HG03159 (cell line): Measurements from ENCODE around the gene PRAC1.

Experiments
- ATAC-seq: cut with Tn5 transposase; IDR thresholded peaks from one replicate; pipeline ENCODE4 v1.9.1; 2021; ENCODE audit warnings: mild to moderate bottlenecking, moderate library complexity; ENCODE audit not compliant: unreplicated experiment

PRAC1 gene

DNA sequence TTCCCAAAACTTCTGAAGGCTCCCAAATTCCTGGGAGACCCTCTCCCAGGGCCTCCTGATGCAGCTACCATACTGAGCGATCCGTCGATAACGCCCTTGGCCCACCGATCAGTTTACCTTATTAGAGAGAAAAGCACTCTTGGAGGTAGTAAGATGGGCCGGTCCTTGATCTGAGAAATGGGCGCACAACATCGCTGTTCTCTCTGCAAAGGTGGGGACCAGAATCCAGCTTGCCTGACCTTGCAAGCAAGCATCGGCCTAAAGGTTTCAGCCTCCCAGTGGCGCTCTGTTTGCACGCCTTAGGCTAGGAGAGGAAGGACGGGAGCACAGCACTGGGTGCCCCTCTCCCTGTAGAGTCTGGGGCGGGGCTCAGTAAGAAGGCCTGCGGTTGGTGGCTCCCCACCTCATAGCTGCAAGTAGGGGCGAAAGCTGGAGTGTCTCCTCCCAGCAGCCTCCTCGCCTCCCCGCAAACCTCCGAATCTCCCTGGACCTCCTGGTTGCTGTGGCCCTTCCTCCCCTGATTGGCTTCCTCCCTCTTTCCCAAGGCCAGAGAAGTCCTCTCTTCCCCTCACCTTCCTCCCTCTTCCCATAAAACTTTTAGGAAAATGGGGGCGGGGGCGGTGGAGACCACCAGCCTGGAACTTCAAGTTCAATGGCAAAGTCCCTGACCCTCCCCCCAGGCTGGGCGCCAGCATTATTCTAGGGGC, at the start of gene PRAC1:
TSS of gene PRAC1 (minus strand) at position 318 of the 707 bp plus-strand sequence. CDS start at position 192, 126 bp downstream.
- ATAC-seq: no peak

DNA sequence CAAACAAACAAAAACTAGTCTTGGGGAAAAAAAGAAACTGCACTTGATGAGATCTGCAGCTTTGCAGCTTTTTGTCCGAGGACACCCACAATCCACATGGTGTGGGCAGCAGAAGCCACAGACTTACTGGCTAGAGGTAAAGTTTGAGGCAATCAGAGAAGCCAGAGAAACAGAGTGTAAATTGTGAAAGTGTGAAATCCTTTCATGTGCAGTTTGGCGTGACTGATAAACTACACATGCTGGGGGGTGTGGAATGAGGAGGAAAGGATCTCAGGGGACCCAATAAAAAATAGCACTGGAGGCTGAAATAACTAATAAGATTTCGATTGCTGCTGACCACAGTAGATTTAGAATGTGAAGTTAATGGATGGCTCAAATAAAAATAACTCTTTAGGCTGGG, 48.6 kb upstream of the PRAC1 start:
- no peak for ATAC-seq

DNA sequence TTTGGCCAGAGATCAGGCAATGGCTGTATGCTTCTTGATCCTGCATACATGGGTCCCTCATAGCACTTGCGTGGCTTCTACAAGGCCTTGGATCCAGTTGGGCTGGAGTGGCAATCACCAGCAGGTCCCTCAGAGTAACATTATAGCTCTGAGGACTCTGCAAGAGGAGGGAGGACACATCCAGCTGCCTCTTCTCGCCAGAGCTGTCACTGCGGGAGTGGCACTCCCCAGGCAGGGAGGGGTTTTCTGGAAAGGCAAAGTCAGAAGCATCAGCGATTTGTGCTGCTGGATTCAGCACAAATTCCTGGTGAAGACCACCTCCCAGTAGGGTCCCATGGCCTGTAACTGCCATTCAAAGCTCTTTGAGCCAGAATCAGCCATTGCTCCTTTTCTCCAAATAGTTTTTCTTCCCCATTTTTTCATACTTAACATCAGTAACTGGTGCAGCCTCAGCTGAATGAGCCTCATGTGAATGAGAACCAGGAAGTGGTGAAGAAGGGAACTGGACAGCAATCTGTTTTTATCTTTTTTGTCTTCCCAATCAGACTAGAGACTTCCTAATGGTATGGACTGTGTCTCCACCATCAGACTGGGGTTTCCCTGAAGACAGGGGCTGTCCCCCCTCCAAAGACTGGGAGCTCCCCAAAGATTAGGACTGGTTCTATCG, 46.8 kb upstream of the PRAC1 start:
- ATAC-seq: no peak

DNA sequence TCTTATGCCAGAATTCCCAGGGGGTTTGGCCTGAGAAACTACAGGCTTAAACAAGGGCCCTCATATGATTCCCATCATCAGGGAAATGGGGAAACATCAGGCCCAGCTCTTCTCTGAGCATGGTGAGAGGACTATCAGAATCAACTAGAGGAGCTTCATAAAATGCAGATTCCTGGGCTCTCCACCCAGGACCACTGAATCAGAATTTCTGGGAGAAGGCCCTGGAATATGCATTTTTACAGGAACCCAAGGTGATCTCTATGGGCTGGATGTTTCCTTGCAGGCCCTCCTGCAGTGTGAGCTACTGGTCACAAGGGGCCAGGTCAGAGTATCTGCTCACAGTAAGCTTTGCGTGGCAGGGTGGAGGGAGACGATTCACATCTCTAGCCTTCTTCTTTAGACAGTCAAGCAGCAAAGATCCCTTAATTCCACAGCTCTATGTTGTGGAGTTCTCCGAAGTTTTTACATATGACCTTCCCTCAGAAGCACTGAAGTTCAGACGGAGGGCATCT, 45.0 kb upstream of the PRAC1 start:
- no peak for ATAC-seq

DNA sequence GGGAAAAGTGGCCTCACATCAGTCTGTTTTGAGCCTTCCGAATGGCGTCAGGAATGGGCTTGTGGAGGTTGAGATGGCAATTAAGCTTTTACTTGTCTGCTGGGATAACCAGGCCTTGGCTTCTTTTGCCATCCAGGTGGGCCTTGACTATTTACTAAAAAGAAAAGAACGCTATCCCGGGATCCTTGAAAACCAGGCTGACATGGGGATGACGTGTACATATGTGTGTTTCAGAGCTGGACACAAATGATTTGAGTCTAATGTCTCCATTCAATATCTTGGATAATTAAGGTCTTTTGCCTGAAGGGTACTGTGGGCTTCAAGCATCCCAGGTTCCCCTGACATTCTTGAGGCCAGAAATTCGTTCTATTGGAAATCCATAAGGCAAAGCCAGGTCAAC, 38.8 kb upstream of the PRAC1 start:
- ATAC-seq: no peak

DNA sequence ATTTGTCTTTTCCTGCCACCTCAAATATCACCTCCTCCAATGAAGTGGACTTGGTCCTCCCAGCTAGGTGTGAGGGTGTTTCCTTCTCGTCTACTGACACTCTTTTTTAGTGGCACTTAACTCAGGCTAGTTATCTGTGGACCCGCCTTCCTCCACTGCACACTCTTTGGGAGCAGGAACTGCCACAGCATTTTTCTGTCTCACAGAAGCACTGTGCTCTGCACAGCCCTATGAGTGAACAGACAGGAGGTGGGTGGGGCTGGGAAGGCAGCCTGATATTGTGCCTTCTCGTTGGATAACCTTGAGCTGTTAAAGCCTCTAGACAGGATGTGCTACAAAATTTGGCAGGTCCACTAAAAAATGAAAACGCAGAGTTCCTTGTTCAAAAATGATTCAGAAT, 38.1 kb upstream of the PRAC1 start:
- no peak for ATAC-seq

DNA sequence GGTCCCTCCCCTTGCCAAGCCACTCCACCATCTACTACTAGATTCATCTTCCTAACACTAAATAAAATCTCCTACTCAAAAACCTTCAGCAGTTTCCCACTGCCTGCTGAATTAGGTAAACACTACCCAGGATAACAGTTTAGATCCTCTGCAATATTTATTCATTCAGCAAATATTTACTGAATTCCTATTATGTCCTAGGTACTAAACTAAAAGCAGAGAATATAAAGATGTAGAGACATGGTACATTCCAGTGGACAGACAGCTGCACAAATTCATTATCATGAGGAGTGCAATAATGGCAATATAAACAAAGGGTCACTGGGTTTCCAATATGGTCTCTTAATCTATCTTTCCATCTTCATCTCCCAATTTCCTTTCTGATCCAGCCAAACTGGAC, 37.0 kb upstream of the PRAC1 start:
- no peak for ATAC-seq

DNA sequence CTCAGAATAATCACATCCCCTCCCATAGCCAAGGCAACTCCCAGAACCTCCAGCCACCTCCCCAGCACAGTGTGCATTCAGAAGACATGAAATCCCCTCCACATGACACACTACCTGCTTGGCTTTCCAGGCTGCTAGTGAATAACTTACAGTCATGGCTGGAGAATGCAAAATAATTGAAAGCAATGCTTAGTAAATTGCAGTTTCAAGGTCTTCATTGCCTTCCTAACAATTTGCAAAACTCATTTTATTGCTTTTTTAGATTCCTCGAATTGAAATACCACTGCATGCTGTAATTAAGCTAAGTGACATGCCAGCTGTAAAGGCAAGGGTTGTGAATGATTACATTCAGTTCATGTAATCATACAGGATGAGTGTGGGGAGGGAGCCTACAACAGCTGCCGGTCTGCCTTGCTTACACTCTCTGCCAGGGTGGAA, 35.2 kb upstream of the PRAC1 start:
- no peak for ATAC-seq

DNA sequence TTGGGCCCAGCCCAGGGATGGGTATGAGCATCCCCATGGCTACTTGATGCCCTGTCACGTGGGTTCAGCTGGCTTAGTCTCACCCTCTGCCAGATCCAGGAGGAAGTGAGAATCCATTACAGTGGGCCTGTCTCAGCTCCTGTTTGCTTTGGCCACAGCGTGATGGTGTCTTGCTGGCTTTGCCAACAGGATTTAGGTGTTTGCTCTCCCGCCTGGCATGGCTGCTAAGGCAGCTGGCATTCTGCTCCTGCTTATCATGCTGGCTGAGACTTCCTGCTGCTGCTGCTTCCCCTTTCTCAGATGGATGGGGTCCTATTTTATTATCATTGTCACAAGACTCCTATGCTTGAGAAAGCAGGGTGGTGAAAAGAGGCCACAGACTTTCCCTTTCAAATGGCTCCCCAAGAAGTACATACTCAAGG, 34.5 kb upstream of the PRAC1 start:
- no peak for ATAC-seq

DNA sequence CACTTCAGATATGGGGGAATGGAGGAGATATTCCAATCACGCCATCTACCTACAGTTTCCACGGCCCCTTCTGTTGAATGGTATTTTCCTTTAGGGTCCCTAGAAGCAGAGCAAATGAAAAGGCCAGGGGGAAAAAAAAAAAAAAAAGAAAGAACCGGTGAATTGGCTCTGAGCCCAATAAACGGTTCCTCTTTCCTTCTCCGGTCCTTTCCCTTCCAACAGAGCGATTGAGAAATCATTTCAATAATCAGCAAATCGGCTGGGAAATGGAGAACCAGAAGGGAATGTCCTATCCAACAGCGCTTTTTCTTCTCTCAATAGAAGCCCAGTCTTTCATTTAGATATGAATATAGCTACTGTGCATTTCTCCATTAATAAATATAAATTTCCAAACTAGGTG, 33.0 kb upstream of the PRAC1 start:
- ATAC-seq: no peak

DNA sequence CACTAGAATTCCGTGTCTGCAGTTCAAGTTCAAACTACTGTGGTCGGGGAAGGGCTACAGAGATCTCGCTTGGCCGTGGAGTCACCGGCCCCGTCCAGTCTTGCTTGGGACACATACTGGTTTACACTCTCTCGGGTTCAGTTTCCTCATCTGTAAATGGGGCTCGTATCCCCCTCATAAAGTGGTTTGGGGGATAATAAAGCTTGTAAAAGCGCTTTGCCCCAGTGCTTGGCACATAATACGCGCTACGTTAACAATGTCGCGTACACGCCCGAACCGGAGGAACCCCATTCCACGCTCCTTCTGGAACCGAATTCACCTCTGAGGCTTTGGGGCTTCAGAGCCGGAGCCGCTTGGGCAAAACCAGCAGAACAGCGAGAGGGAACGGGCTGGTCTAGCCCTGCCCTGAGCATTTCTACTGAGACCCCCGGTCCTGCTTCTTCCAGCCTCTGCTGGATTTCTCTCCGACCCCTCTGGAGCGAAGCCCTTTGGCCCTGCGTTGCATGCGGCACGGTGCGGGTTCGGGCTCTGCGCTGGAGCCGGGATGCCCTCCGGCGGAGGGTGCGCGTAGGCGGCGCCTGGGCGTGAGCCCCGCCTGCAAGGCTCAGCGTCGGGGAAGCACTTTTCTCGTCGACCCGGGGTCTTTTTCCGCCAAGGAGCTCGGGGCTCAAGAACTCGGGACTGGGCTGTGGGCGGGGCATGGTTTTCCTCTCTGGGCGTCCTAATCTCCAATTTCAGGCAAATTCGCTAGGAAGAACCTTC, 32.4 kb upstream of the PRAC1 start:
- no peak for ATAC-seq

DNA sequence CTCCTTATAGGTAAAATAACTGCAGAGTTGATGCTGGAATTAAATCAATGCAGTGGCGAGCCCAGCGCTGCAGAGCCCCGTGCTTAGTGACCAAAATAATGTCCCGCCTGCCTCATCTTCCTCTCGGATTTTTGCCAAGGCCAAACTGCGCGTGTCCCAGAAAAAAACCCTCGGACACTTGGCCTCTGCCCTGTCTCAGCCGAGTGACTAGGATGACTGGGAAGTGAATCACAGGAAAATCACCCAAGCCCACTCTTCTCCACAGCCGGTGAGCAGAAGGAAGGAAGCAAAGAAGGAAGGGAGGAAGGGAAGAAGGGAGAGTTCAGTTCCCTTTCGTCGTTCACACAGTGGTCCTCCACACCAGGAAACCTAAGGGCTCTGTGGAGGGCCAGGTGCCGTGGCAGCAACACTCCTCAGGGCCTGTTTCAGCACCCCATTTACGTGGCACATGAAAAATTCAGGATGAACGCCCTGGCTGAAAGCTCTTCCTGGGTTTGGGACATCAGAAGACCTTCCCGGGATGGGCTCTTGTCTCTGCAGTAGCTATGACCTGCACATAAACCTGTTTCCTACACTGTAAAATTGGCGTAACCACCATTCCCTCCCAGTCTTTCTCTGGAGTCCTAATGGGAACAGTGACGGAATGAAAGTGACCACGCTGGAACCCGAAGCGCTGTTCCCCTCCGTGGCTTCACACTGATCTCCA, 31.6 kb upstream of the PRAC1 start:
- no peak for ATAC-seq

DNA sequence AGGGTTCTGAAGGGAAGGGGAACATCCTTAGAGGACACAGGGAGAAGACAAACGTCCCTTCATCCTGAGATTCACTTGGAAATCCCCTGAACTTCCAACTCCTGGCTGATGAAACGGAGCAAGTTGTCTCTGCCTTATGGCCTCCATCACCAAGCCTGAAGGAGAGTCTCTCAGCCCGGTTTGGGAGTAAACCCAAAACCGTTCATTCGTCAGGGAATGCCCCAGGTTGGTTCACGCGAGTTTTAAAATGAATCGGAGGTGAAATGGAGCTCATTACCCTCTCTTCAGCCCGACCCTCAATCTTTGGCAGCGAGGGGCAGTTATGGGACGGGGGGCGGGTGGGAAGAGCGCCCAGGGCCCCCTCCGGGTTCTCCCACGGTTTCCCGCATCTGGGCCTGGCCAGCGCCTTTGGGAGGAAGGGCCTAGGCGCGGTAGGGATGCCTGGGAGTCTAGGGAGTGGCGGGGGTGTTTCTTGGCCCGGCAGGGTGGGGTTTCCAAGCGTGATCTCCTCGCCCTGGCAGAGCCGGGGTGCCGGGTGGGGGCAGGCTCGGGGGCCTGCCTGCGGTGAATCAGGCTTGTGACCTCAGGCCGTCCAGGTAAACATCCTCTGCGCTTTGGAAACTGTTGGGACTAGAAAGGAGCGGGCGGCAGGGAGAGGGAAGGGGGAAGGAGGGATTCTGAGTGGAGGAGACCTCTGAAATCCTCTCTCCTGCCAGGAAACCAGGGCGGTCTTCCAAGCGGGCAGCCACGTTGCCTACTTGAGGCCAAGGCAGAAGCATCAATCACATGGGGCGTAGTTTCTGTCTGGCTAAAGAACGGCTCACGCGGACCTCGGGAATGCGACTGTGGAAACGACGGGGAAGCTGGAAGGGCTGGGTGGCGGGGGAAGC, 30.3 kb upstream of the PRAC1 start:
- ATAC-seq: no peak

DNA sequence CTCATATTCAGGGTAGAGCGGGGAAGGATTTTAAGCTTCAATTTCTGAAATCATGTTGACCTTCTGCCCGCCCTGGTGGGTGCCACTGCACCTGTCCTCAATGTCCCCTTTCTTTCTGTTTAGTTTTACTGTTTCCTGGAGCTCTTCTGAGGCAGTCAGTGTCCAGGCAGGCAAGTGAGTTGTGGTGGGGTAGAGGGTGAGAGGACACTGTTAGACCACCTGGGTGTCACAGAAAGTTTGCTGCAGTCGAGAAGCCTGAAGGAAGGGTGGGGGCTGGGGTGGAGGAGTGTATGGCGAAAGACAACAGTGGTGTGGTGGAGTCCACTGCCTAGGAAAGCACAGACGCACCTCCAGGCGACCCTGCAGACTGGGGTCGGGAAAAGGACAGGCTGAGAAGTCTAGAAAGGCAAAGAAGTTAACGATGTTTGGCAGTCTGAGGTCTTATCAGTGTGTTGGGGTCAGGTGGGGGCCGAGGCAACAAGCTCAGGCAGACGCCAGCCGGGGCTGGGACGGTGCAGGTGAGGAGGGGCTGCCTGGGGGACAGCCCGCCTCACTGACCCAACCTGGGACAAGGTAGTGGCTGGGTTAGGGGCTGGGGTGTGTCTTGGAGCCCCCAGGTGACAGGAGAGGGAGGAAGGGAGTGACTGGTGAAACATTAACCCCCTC, 29.5 kb upstream of the PRAC1 start:
- no peak for ATAC-seq

DNA sequence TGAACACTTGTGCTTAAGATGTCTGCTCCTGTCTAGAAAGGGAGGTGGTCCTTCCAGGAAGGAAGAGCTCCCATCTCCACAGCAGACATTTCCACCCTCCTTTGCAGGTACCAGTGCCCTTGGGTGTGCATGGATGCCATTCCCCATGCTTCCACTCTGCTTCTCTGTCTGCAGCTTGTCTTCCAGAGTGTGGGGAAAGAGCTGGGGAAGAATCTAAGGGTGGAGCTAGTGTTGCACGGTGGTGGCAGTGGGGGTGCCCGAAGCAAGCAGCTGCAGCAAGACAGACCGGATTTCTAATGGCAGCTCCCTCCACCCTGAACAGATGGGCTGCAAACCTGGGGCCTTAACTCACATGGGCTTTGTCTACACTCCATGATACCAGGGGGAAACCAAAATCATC, 28.9 kb upstream of the PRAC1 start:
- no peak for ATAC-seq

DNA sequence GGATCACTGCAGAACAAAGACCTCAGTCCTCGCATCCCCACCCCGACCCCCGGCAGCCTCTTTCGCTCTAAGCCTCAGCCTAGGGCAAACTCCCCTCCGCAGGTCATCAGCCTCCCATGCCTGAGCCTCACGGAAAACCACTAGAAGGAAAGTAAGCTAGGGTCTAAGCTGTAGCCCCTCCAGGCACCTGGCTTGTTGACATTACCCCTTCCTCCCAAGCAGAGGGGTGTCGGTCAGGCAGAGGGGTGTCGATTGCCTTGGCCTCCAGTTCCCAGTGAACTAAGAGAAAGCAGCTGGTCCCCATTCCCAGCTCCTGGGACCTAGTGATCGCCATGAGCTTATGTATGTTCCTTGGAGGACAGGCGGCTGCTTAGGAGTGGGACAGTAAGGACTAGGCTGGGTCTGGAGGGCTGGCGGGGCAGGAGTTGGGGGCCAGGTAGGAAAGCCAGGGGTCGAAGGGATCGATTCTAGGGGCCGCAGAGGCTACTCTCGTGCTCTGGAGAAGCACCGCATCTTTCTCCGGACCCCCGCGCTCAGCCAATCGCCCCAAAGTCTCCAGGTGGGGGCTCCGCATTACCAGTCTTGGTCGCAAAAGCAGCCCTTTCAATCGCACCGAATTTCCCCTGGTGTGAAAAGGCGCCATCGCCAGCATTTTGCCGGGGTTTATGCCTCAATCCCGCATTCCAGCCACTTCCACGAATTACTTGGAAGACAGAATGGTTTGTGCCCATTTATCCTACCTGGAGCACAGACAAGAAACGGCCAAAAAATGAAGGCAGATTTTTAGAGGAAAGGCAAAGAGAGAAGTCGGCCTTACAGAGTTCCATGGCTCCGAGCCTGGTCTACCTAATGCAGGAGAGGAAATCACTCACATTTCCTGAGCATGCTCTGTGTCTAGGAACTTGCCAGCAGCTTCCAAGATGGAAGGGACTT, 27.6 kb upstream of the PRAC1 start:
- ATAC-seq: no peak

DNA sequence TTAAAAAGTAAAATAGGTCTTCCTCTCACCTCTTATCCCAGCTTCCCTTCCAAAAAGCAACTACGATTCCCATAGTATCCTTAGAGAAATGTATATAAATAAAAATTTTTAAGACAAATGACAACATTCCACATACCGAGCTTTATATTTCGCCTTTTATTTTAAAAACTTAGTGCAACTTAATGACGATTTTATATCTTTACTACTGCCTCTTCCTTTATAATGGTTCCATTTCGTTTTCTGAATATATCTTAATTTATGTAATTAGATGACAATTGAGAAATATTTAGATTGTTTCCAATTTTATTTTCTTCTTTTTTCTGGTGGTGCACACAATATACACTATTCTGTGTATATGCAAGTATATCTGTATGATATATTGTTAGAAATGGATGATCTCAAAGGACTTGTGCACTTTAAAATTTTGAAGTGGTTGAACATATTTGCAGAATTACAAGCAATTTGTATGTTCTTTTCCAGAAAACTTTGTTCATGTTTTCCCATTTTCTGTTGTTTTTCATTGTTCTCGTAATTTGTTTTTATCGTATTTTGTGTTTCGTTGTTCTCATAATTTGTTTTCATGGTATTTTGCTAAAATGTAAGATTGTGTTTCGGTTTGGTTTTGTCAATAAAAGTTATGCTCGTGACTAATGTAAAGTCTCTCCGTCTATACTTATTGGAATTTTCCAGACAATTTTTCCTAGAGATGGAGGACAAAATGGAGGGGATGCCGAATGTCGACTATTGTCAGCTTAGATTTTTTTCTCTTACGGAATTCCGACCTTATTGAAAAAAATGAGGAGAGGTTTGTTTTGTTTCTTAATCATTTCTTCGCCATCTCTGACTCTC, 26.6 kb upstream of the PRAC1 start:
- no peak for ATAC-seq
